Skeletal muscle satellite cell (primary cell): ENCODE data around the gene FTO.
"Not testable (repeated sequence)": the region's sequence is repeated elsewhere in the genome, so short reads cannot be mapped to it uniquely, and the experiment has no call there.

Experiments used
- H3K27me3 ChIP-seq: 2 replicates; pipeline ENCODE4 v1.7.0; 2013; ENCODE audit warnings: low read length; ENCODE audit not compliant: control insufficient read depth, insufficient read depth
- H3K36me3 ChIP-seq: 2 replicates; pipeline ENCODE4 v1.7.0; 2013; ENCODE audit warnings: mild to moderate bottlenecking, control low read depth, low read length; ENCODE audit not compliant: insufficient read depth
- H3K4me1 ChIP-seq: 2 replicates; pipeline ENCODE4 v1.7.0; 2013; ENCODE audit warnings: low read length; ENCODE audit not compliant: control insufficient read depth, insufficient read depth
- H3K4me2 ChIP-seq: 2 replicates; pipeline ENCODE4 v1.7.0; 2013; ENCODE audit warnings: mild to moderate bottlenecking, low read length
- H3K4me3 ChIP-seq: 2 replicates; pipeline ENCODE4 v1.7.0; 2013; ENCODE audit warnings: low read length
- H3K9ac ChIP-seq: 2 replicates; pipeline ENCODE4 v1.7.0; 2013; ENCODE audit warnings: mild to moderate bottlenecking, low read depth, low read length, moderate library complexity
- H3K9me3 ChIP-seq: replicated peaks from 2 replicates; pipeline ENCODE4 v1.7.0; 2013; ENCODE audit warnings: mild to moderate bottlenecking, control low read depth, low read length

FTO gene

DNA sequence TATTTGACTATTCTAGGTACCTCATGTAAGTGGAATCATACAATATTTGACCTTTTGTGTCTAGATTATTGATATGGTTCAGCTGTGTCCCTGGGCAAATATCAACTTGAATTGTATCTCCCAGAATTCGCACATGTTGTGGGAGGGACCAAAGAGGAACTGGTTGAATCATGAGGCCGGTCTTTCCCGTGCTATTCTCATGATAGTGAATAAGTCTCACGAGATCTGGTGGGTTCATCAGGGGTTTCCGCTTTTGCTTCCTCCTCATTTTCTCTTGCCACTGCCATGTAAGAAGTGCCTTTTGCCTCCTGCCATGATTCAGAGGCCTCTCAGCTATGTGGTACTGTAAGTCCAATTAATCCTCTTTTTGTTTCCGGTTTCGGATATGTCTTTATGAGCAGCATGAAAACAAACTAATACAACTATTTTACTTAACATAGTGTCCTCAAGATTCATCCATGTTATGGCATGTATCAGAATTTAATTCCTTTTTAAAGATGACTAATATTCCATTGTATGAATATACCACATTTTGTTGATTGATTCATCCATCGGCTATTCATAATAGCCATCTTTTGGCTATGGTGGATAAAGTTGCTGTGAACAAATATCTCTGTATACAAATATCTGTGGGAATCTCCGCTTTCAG, 129.1 kb downstream of the FTO start:
- Histone ChIP-seq H3K36me3 (no peaks in the 10 kb centered on the region), H3K9ac (no peak overlapping the region)

DNA sequence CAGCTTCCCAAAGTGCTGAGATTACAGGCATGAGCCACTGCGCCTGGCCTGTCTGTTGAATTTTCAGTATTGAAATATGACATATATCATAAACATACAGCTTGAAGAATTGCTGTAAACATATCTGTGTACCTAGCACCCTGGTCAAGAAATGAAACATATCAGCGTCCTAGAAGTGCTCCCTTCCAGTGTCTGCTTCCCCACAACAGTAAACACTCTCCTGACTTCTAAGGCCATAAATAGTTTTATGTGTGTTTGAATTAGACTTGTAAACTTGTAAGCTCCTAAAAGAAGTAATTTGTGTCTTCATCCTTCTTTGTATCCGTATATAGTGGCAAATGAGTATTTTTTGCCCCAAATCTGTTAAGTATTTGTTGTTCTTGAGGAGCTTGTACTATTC, 132.2 kb downstream of the FTO start:
- no peak overlapping the region for H3K4me2 ChIP-seq
- no peaks in the 10 kb centered on the region for H3K9me3 ChIP-seq
- no peak overlapping the region for H3K4me3 ChIP-seq
- H3K4me1 ChIP-seq = no peaks in the 10 kb centered on the region
- H3K36me3 ChIP-seq = no peaks in the 10 kb centered on the region
- no peaks in the 10 kb centered on the region for H3K27me3 ChIP-seq
- no peak overlapping the region for H3K9ac ChIP-seq

More for the DNA sequence above, 129.1 kb downstream of the FTO start:
- no peaks in the 10 kb centered on the region for H3K9me3 ChIP-seq
- H3K27me3 ChIP-seq = no peaks in the 10 kb centered on the region
- no peak overlapping the region for H3K4me2 ChIP-seq
- H3K4me1 ChIP-seq = peaks cover 7% of the 10 kb centered on the region
- H3K4me3 ChIP-seq = no peak overlapping the region

DNA sequence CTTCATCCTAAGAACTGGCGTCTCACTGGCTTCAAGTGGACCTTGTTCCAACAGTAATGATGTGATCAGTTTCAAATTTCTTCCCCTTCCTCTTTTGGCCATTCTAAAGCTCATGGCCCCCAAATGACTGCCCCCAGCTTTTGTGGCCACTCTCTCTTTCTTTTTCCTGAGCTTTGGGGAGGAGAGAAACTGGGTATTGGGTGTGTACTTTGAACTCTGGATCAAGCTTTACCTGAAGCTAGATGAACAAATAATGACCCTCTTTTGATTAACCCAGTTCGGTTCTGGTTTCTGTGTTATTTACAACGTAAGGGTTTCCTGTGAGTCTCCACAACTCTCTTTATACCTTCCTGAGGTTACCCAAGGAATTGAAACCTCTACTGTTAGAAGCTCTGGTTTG, 132.7 kb downstream of the FTO start:
- Histone ChIP-seq H3K4me3 (no peak overlapping the region), H3K9ac (no peak overlapping the region), H3K9me3 (no peaks in the 10 kb centered on the region), H3K36me3 (no peaks in the 10 kb centered on the region), H3K27me3 (no peaks in the 10 kb centered on the region), H3K4me1 (no peaks in the 10 kb centered on the region), H3K4me2 (no peak overlapping the region)

DNA sequence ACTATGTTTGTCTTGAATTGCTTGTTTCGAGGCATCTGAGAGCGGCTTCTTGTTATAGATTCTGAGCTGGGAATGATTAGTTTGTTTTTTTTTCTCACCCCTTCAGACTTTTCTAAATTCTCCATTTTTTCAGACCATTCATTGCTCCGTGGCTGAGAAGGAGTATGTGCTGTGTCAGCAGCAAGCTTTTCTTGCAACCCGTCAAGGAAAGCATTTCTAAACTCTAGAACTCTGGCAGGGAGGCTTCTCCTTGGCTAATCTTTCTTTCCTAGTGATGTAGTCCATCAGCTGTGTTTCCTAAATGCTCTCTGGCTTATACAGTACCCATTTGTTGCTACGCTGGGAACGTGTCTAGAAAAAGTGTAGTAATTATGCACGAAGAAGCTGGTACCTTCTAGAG, 133.5 kb downstream of the FTO start:
- Histone ChIP-seq H3K9ac (no peak overlapping the region), H3K9me3 (no peaks in the 10 kb centered on the region), H3K4me3 (no peak overlapping the region), H3K36me3 (no peaks in the 10 kb centered on the region), H3K27me3 (no peaks in the 10 kb centered on the region), H3K4me2 (no peak overlapping the region), H3K4me1 (no peaks in the 10 kb centered on the region)

DNA sequence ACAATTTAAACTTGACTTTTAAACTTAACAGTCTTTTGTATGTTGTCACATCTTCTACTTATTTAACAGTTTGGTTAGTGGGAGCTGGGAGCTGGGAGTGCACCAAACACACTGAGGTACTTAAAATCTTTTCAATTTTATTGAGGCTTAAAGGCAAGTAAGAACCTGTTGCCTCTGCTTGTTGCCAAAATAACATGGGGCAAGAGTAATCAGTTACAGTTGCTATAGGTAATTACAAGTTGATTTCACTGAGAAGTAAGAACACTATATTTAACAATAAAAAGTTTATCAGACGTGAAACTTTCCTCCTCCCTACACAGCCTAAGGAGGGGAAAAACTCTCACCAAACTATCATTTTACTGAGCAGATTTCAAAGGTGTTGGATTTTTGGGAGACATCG, 135.2 kb downstream of the FTO start:
- no peak overlapping the region for H3K4me2 ChIP-seq
- H3K9me3 ChIP-seq = no peaks in the 10 kb centered on the region
- no peaks in the 10 kb centered on the region for H3K4me1 ChIP-seq
- no peaks in the 10 kb centered on the region for H3K27me3 ChIP-seq
- H3K36me3 ChIP-seq = no peaks in the 10 kb centered on the region
- no peak overlapping the region for H3K4me3 ChIP-seq
- H3K9ac ChIP-seq = no peak overlapping the region

DNA sequence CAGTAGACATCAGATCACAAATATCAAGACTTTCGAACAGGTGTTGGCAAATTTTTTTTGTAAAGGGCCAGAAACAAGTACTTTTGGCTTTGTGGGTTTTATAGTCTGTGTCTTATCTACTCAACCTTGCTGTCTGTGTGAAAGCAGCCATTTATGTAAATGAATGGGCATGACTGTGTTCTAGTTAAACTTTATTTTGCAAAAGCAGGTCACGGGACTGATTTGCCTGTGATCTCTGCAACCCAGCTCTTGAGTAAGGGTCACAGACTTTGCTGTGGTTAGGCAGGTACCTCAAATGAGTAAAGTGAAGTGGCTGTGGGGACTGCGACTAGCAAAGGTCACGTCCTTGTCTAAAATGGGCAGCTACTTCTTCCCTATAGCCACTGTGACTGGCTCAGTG, 136.5 kb downstream of the FTO start:
- no peaks in the 10 kb centered on the region for H3K9me3 ChIP-seq
- no peaks in the 10 kb centered on the region for H3K4me1 ChIP-seq
- H3K9ac ChIP-seq = no peak overlapping the region
- no peak overlapping the region for H3K4me2 ChIP-seq
- no peak overlapping the region for H3K4me3 ChIP-seq
- no peaks in the 10 kb centered on the region for H3K36me3 ChIP-seq
- H3K27me3 ChIP-seq = no peaks in the 10 kb centered on the region

DNA sequence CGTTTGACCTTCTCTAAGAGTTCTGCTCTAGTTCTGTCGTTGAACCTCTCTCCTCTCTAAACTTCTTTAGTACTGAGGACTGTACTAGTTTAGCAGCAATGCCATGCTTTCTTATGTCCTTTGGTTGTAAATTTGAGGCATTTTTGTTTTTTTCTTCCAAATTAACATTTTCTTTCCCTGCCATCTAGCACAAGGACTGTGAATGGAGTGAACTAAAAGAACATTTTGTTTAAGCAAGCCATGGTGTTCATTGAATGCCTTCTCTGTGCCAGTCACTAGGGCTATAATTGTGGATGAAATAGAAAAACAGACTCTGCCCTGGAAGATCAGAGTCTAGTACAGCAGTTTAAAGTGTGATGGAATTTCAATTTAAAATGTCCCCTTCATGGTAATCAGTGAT, 137.9 kb downstream of the FTO start:
- no peak overlapping the region for H3K4me3 ChIP-seq
- H3K27me3 ChIP-seq = no peaks in the 10 kb centered on the region
- H3K9me3 ChIP-seq = no peaks in the 10 kb centered on the region
- H3K4me2 ChIP-seq = no peak overlapping the region
- no peak overlapping the region for H3K9ac ChIP-seq
- H3K36me3 ChIP-seq = no peaks in the 10 kb centered on the region
- no peaks in the 10 kb centered on the region for H3K4me1 ChIP-seq

DNA sequence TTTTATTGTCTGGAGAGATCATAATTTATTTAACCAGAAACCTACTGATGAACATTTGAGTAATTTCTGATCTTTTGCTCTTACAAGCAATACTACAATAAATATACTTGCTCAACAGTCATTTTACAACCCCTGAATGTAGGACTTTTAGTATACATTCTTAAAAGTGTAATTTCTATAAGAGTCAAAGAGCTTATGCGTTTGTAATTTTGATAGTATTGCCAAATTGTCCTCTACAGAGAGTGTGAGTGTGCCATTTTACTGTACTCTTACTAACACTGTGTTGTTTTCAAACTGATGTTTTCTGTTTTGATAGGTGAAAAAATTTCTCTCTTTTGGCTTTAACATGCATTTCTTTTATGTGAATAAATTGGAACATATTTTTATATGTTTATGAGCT, 139.1 kb downstream of the FTO start:
- Histone ChIP-seq H3K4me3 (no peak overlapping the region), H3K36me3 (no peaks in the 10 kb centered on the region), H3K9ac (no peak overlapping the region), H3K27me3 (no peaks in the 10 kb centered on the region), H3K9me3 (no peaks in the 10 kb centered on the region), H3K4me2 (no peak overlapping the region), H3K4me1 (no peaks in the 10 kb centered on the region)

DNA sequence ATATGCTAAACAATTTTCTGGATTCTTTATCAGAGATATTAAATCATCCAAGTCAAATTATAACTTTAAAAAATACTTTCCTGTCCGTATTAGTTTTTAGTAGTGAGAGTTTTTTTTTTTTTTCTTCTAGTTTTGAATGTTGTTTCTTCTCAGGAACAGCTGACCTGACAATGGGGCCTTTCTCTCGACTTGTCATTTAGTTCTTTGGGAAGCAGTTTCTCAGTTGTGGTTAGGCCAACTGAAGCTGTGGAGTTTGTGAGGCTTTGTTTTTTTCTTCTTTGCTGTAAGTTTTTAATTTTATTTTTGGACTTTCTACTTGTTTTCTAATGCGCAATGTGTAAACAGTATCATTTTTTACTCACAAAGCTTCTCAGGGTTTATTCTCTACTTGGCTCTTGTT, 140.8 kb downstream of the FTO start:
- Histone ChIP-seq H3K9me3 (no peaks in the 10 kb centered on the region), H3K4me2 (no peak overlapping the region), H3K36me3 (no peaks in the 10 kb centered on the region), H3K9ac (no peak overlapping the region), H3K4me3 (no peak overlapping the region), H3K4me1 (no peaks in the 10 kb centered on the region), H3K27me3 (no peaks in the 10 kb centered on the region)

DNA sequence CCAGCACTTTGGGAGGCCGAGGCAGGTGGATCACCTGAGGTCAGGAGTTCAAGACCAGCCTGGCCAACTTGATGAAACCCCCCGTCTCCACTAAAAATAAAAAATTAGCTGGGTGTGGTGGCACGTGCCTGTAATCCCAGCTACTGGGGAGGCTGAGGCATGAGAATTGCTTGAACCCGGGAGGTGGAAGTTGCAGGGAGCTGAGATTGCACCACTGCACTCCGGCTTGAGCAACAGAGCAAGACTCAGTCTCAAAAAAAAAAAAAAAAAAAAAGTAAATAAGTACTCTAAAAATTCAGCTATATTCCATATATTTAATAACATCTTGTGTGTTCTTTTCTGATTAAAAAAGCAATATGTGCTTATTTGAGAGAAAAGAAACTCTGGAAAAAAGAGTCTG, 142.6 kb downstream of the FTO start:
- not testable (repeated sequence) for H3K4me3 ChIP-seq, H3K4me2 ChIP-seq, H3K9me3 ChIP-seq, H3K36me3 ChIP-seq, H3K4me1 ChIP-seq, H3K27me3 ChIP-seq, H3K9ac ChIP-seq

DNA sequence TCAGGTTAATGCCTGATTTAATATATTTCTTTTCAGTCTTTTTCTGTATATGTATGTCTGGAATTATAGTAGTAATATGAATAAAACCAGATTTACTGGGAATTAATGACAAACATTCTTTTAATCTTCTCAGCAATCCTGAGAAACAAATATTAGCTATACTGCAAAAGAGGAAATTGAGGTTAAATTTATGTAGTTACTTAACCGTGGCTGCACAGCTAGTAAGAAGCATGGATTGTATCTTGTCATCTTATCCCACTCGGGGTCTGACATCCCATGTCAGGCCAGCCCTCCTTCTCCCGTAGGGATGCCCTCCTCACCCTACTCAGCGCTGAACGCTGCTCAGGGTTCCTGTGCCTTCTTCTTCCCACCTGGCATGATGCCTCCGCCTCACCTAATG, 143.0 kb downstream of the FTO start:
- H3K36me3 ChIP-seq = no peaks in the 10 kb centered on the region
- H3K4me2 ChIP-seq = no peak overlapping the region
- H3K4me3 ChIP-seq = no peak overlapping the region

DNA sequence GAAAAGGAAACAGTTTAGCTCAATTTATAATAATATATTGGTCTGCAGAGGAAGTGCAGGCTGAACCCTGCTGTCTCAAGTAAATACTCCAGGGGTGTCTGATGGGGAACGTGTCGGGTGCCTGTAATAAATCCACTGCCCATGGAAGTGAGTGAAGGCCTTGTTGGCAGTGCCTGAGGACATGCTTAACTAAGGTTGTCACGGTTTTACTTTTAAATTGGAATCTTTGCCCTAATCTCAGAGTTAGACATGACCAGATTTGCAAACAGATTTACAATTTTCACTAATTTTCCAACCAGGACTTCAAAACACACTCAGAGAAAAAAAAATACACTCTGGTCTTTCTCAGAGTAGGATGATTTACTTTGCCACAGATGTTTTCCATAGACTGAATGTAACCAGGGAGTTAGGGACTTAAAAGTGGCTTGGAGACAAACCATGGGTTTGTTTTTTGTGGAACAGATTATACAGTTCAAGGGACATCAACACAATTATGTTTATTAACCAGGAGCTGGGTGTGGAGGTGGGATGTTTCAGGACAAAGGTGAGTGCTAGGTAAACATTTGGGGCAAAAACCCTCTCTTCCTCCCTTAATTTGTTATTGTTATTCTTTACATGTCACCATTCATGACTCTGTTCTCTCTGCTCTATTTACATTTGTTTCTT, 144.5 kb downstream of the FTO start:
- Histone ChIP-seq H3K9me3 (no peaks in the 10 kb centered on the region), H3K36me3 (no peaks in the 10 kb centered on the region), H3K9ac (no peak overlapping the region)

More for the DNA sequence above, 143.0 kb downstream of the FTO start:
- H3K9ac ChIP-seq = no peak overlapping the region
- no peaks in the 10 kb centered on the region for H3K4me1 ChIP-seq
- H3K9me3 ChIP-seq = no peaks in the 10 kb centered on the region
- H3K27me3 ChIP-seq = no peaks in the 10 kb centered on the region

More for the DNA sequence above, 144.5 kb downstream of the FTO start:
- H3K4me1 ChIP-seq = no peaks in the 10 kb centered on the region
- H3K27me3 ChIP-seq = no peaks in the 10 kb centered on the region
- H3K4me3 ChIP-seq = no peak overlapping the region
- H3K4me2 ChIP-seq = no peak overlapping the region
